Measurements from ENCODE around the gene RNF39. TPM values are rescaled to one million over a fixed set of nuclear protein-coding genes. Genes with fewer than 3 reads are reported as not detected.
A peak's percentile ranks its signal among the peaks of the same experiment; 100 is the strongest.

The RNF39 gene
- total RNA-seq, 1 experiment from 2014 or later, result not detected

DNA sequence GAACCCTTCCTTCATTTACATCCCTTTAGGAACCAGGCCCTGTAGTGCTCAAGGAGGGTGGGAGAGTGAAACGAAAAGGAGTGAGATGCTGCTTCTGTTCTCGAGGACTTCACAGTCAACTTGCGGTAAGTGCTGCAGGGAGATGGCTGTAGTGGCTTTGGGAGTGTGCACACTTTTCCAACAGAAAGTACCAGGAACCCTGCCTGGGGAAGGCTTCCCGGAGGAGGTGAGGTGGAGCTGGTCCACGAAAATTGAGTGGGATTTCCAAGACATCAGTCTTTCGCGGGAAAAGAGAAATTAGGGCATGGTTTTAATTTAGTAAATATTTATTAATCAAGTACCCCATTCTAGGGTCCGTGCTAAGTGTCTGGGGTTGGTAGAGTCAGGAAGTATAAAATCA is 24.6 kb upstream of the RNF39 start:
- in situ Hi-C loops (cut with HindIII; ENCODE audit: low pct_unique_long_range_greater_than_20kb, low sequenced_read_pairs), result no loop called here
- DNase-seq (ENCODE audit: low read depth), result no peak

DNA sequence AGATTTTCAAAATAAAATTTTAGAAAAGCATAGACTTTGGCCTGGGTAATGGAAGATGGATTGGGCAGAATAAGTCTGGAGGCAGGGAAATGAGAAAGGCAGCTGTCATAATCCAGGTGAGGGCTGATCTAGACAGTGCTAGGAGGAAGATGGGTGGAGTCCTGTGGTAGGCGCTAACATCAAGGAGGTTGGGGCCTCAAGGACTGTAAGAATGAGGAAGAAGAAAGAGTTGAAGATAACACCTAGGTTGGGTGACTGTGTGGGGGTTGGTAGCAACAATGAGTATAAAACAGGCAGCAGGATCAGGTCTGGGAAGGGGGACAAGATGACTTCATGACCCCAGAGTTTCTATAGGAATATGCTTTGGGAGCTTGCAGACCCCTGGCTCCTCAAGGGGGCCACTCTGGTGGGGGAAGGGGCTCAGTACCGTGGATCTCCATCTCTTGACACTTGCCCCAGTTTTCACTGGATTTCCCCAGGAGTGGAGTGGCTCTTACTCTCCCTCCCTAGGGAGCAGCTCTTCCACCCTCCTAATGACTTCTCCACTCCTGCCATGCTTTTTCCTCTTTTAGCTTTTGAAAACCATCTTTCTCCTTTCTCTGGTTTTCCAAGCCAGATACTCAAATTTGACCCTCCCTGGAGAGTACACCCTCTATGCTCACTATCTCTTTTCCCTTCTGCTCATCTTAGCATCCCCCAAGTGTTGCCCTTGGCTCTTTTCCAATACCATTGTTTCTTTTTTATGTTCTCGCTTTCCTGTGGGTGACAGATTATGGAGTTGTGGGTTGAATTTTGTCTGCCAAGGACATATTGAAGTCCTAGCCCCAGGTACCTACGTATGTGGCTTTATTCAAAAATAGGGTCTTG is 22.6 kb upstream of the RNF39 start:
- in situ Hi-C loops (cut with HindIII; ENCODE audit: low pct_unique_long_range_greater_than_20kb, low sequenced_read_pairs), result no loop called here
- DNase-seq (ENCODE audit: low read depth), result no peak

DNA sequence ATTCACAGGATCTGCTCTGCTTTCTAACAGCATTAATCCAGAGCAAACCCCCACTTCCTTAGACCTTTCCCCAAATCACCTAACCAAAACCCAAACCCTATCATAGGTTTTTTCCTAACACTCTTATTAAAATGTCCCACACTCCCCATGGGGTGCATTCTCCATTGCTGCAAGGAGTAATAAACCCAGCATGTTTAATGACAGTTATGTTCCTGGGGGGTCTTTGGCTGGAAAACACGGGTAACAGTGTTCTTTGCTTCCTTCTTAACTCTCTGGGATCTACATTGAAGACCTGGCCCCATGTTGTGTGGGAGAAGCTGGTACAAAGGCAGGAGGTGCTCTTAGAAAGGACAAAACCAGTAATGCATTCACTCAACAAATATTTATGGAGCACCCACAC is 21.3 kb upstream of the RNF39 start:
- in situ Hi-C loops (cut with HindIII; ENCODE audit: low pct_unique_long_range_greater_than_20kb, low sequenced_read_pairs), result no loop called here
- DNase-seq (ENCODE audit: low read depth), result no peak

DNA sequence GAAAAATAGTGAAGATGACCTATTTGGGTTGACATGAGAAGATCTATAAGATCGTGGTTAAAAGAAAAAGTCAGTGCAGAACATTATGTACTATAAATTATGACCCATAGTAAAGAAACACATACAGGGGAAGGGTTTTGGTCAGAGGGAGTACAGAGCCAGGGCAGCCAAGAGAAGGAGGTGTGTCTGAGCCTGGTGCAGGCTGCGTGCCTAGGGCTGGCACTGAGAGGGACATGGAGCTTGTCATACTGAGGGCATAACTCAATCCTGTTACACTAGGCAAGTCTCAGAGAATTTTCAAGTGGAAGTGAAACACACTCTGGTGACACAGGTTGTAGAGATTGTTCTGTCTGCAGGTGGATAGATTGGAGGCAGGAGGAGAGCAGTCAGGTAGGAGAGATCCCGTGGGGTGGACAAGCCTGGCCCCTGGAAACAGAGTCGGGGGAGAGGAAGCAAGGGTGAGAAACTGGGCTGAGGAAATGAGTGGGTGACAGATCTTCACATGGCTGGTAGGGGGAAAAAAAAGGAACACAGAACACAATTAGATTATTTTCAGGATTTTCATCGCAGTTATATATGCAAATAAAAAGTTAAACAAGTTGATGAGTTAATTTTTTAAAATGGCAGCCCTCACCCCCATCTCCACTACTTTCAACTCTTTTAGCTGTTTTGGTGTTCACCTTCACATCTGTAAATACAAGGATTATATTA is 18.5 kb upstream of the RNF39 start:
- no peak for DNase-seq (ENCODE audit: low read depth)
- in situ Hi-C loops (cut with HindIII; ENCODE audit: low pct_unique_long_range_greater_than_20kb, low sequenced_read_pairs), result no loop called here

DNA sequence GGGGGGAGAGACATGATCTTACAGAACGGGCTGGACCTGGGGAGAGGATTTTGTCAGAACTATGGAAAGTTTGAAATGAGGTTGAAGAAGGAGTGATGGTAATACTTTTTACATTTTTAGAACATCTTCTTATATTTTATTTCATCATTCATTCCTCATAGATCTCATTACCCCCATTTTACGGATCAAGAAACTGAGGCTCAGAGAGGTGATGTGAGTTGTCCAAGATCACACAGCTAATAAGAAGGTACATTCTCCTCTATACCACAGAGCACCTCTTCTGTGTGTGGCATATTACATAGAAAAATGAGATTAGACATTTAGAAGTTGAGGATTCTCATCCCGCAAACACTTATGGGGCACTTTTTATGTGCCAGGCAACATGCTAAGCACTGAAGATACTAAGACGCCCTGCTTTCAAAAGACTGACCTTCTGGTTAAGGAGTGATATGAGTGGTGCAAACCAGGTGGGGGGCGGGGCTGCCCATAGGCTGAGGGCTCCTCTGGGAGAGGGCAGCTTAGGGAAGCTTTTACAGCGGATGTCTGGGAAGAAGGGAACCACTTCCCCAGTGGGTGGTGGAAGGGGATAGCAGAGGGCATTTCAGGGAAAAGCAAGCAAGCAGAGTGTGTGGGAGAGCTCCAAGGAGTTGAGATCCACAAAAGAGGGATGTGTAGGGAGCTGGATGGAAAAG is 17.4 kb upstream of the RNF39 start:
- in situ Hi-C loops (cut with HindIII; ENCODE audit: low pct_unique_long_range_greater_than_20kb, low sequenced_read_pairs), result no loop called here
- no peak for DNase-seq (ENCODE audit: low read depth)

DNA sequence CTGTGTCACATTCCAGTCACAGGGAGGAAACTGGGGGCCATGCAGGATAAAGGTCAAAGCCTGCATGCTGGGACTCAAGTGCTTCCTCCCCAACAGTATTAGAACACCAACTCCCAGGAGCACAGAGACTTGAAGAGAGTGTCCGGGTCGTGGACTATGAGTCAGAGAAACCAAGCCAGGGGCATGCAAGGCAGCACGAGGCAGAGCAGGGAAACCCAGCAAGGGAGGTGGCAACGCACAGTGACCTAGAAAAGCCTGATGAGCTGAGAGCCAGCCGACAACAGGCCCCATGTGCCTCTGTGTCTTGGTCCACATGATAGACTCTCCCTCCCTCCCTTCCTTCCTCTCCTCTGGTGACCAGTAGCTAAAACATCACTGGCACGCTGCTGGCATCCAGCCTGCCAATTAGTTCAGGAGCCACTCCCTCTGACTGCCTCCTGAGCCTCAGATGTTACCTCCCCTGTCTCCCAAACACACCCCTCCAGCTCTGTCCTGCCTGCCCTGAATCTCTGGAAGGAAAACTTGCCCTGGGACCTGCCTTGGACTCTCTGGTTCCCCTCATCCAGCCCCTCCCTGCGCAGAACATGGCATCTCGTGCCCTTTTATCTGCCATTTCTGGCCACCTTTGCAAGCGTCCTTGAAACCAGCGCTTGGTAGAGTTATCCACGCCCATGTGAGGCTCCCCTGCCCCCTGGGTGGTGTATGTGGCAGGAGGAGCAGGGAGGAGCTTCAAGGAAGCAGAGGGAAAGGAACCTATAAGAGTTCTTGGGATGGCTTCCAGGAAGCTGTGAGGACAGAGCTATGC is 16.2 kb upstream of the RNF39 start:
- DNase-seq (ENCODE audit: low read depth), result peak; percentile 92
- in situ Hi-C loops (cut with HindIII; ENCODE audit: low pct_unique_long_range_greater_than_20kb, low sequenced_read_pairs), result no loop called here

DNA sequence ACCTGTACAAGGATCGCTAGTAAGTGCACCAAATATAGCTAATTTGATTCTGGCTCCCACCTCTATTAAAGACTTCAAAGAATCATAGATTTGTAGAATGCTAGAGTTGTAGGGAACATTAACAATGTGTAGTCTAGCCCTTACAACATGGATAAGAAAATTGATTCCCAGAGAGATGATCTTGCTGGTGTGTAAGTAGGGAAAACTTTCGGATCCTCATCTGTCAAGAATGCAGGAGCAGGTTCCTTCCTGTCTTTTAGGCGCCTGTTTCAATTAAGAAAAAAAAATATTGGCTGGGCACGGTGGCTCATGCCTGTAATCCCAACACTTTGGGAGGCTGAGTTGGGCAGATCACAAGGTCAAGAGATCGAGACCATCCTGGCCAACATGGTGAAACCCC is 12.3 kb upstream of the RNF39 start:
- no peak for DNase-seq (ENCODE audit: low read depth)
- in situ Hi-C loops (cut with HindIII; ENCODE audit: low pct_unique_long_range_greater_than_20kb, low sequenced_read_pairs), result no loop called here

DNA sequence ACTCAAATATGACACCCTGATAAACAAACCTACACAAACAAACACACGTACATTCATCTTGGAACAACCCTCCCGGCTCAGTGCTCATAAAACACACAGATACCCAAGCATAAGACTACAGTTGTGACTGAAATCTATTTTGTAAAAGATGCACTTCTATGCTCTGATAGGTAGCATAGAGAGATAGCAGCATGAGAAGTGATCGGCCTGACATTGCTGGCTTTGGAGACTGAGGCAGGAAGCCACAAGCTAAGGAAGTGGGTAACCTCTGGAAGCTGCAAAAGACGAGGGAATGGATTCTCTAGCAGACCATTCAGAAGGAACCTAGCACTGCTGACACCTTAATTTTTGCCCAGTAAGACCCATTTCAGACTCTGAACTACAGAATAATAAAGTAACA is 1.6 kb upstream of the RNF39 start:
- in situ Hi-C loops (cut with HindIII; ENCODE audit: low pct_unique_long_range_greater_than_20kb, low sequenced_read_pairs), result no loop called here
- no peak for DNase-seq (ENCODE audit: low read depth)

DNA sequence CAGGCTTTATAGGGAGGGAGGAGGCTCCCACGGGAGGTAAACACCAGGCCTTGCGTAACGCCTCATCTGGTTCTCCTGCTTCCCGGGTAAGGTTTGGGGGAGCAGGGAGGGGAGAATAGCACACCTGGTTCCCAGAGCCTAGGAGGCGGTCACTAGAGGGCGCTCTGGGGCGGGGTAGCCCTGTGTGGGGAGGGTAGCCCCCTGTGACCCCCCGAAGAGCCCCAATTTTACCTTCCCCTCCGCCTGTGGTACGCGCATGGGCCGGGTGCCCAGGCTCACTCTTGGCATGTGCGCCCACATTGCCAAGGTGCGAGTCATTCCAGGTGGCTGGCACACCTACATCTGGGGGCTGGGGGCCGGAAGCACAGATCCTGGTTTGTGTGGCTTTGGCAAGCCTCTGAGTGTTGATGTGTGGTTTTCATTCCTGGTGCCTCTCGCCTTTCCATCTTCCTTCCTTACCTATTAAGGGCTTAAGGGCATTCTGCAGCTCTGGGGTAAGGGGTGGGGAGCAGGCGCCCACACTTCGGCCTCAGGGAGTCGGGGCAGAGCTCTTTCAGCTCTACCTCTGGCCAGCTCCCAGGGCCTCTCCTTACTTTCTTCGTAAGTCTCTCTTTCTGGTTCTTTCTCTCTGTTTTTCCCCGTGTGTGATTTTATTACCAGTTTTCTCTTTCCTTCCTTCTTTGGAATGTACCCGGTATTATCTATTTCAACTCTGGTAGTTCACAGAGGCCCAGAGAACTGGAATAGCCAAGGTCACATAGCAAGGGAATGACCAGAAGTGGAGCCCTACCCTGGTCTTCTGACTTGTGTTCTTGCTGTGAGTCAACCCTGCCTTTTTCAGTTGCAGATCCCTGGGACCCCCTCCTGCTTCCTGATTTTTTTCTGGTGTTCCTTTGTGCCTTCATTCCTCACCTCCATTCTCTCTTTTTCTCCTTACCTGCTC is 492 bp upstream of the RNF39 start:
- DNase-seq (ENCODE audit: low read depth), result no peak
- in situ Hi-C loops (cut with HindIII; ENCODE audit: low pct_unique_long_range_greater_than_20kb, low sequenced_read_pairs), result no loop called here

DNA sequence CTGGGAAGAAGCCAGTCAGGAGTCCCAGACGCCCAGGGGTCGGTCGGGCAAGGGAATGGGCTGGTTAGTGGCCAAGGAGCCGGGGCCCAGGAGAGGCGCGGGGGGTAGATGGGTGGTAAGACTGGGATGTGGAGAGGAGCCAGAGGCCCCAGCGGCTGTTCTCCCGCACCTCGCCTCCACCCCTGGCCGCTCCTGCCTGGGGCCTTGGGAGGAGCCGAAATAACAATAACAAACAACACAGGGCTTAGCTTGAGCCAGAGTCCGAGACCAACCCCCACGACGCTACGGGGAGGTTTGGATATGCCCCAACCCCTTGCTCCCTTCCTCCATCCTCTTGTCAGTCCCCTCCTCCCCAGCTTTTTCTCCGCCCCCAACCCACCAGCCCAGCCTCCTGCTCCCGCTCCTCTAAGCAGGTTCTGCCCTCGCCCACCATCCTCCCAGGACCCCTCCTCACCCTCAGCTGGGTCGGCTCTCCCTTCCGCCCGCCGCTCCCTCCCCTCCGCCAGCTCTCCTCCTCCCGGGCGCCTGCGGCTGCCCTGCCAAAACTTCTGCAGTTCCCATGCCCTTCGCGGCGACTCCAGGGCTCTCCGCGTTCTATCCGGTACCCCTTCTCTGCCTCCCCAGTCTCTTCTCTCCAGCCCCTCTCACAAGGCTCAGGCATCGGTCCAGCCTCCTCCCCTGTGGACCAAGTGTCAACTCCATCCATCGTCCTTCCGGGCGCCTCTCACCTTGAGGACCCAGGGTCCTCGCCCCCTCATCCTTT is 1.1 kb downstream of the RNF39 start:
- no peak for DNase-seq (ENCODE audit: low read depth)
- in situ Hi-C loops (cut with HindIII; ENCODE audit: low pct_unique_long_range_greater_than_20kb, low sequenced_read_pairs), result no loop called here

DNA sequence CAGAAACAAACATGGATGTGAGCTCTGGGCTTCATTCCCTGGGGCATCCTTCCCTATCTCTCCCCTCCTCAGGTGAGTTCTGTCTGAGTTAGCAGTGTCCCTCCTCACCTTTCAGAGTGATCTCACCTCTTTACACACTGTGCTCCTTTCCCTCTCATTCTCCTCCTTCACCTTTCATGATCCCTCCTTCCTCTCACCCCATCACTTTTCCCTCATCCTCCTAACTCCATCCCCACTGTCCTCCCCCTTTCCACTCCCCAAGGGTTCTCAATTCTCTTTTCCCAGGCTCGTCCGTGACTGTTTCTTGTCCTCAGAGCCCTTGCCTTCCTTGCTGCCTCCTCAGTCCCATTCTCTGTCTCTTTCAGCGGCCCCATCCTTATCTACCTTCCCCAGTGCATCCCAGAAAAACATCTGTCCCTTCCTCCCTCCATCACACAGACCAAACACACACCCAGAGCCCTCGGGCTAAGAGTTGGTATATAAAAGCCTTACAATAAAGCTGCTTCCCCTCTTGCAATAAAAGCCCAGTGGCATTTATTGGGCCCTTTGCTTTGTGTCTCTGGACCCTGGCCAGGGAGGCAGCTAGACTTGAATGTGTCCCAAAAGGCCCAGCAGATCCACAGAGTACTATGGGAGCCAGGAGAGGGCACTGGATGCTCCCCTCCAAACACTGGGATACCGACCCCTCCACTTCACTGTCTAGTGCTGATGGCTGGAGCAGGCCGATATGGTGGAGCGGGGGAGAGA is 1.9 kb downstream of the RNF39 start:
- in situ Hi-C loops (cut with HindIII; ENCODE audit: low pct_unique_long_range_greater_than_20kb, low sequenced_read_pairs), result no loop called here
- no peak for DNase-seq (ENCODE audit: low read depth)

DNA sequence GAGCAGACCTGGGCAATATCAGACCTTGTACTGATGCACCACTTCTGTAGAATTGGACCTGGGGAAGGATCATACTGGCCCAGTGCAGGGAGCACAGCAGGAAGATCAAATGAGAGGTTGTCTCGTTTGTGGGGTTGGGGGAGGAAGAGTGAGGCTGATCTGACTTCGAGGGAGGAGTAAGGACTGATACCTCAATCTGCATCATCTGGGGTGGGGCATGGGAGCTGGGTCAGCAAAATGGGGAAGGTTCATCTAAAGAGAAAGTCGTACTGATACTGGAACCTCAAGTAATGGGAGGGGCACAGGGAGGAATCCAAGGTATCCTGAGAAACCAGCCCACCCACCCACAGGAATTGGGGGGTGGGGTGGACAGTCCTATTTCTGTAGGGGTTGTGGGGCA is 3.7 kb downstream of the RNF39 start:
- in situ Hi-C loops (cut with HindIII; ENCODE audit: low pct_unique_long_range_greater_than_20kb, low sequenced_read_pairs), result no loop called here
- DNase-seq (ENCODE audit: low read depth), result no peak

DNA sequence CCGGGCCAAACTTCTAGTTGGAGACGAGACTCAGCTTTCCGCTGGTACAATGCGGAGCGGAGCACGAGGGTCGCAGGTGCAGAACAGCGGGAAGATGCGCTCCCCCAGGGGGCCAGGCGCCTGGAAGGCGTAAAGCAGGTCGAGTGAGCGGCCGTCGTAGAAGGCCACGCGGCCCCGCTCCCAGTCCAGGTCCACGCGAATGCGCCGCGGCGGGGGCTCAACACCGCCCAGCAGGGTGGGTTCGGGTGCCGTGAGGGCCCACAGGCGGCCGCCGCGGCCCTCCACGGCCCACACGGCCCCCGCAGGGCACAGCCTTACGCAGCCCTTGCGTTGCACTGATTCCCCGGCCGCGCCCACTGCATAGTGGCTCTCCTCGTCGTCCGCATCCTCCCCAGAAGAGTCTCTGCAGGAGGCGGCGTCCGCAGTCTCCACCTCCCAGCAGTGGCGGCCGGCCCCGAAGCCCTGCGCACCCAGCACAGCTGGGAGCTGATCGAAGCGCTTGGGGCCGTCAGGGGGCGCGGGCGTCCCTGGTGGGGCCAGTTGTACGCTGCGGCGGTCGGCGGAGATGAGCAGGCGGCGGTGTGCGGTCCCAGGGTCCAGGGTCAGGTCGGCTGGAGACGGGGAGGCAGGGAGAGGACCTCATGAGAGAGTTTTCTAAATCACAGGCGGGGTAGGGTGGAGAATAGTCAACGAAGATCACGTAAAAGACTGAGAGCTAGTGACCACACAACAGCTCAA is 4.3 kb downstream of the RNF39 start:
- in situ Hi-C loops (cut with HindIII; ENCODE audit: low pct_unique_long_range_greater_than_20kb, low sequenced_read_pairs), result no loop called here
- no peak for DNase-seq (ENCODE audit: low read depth)

DNA sequence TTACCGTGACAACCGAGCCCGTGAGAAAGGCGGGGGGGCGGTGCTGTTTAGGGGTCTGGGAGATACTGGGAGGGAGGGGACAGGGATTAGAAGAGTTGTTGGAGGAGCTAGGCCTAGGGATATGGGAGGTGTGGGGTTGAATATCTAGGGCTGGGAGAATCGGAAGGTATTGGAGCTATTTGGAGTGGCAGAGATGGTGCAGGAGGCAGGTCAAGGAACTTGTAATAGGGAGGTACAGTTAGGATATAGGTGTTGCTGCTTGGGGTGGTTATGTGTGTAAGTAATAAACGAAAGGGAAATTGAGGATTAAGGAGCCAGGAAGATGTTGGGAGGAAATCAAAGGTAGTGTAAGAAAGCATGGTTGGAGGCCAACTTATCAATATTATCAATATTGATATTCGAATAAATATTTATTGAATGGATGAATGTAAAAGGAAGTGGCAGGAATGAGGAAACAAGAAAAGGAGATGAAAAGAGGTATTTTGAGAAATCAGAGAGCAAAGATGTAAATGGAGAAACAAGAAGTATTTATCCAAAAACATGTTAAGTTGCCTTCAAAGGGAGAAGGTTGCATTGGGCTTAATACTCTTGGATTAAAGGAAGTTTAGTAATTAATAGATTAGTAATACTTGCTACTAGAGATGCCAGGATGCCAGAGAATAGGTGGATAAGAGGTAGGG is 8.0 kb downstream of the RNF39 start:
- in situ Hi-C loops (cut with HindIII; ENCODE audit: low pct_unique_long_range_greater_than_20kb, low sequenced_read_pairs), result no loop called here

More for the DNA sequence above, 8.0 kb downstream of the RNF39 start:
- no peak for DNase-seq (ENCODE audit: low read depth)
